Measurements from ENCODE around the gene COL26A1.

- TF ChIP-seq, protein P1, sequence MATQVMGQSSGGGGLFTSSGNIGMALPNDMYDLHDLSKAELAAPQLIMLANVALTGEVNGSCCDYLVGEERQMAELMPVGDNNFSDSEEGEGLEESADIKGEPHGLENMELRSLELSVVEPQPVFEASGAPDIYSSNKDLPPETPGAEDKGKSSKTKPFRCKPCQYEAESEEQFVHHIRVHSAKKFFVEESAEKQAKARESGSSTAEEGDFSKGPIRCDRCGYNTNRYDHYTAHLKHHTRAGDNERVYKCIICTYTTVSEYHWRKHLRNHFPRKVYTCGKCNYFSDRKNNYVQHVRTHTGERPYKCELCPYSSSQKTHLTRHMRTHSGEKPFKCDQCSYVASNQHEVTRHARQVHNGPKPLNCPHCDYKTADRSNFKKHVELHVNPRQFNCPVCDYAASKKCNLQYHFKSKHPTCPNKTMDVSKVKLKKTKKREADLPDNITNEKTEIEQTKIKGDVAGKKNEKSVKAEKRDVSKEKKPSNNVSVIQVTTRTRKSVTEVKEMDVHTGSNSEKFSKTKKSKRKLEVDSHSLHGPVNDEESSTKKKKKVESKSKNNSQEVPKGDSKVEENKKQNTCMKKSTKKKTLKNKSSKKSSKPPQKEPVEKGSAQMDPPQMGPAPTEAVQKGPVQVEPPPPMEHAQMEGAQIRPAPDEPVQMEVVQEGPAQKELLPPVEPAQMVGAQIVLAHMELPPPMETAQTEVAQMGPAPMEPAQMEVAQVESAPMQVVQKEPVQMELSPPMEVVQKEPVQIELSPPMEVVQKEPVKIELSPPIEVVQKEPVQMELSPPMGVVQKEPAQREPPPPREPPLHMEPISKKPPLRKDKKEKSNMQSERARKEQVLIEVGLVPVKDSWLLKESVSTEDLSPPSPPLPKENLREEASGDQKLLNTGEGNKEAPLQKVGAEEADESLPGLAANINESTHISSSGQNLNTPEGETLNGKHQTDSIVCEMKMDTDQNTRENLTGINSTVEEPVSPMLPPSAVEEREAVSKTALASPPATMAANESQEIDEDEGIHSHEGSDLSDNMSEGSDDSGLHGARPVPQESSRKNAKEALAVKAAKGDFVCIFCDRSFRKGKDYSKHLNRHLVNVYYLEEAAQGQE (IDR thresholded peaks at IDR 0.05; ENCODE audit: insufficient read depth in 1 of 2, low read depth in 2 of 2, low read length in 2 of 2), result no peak
- TF ChIP-seq POLR2AphosphoS5 (IDR thresholded peaks at IDR 0.05; ENCODE audit: low read depth, low read length) (no peak), TAF1 (IDR thresholded peaks at IDR 0.05; ENCODE audit: borderline replicate concordance, insufficient read depth, low read length) (no peak), FOXP2 (optimal IDR thresholded peaks at IDR 0.05; ENCODE audit: borderline replicate concordance, extremely low read depth, extremely low read length, insufficient read depth) (no peak)
Measured at GRCh38 chr7:101538596-101539459, 176.2 kb downstream of the COL26A1 start.

All from PFSK-1 (cell line).